ENCODE measurements around the gene CREG1. TPM values are rescaled to one million over a fixed set of nuclear protein-coding genes. Genes with fewer than 3 reads are reported as not detected.
"Not testable (repeated sequence)": the region's sequence is repeated elsewhere in the genome, so short reads cannot be mapped to it uniquely, and the experiment has no call there.

CREG1 gene
- total RNA-seq = 185 TPM
- long read RNA-seq, transcript CREG1-201 (4 exons, 1,974 nt) = major isoform, 457 of 483 reads
- long read RNA-seq, partial matches to known transcripts = 5 of 483 reads
- long read RNA-seq, other reads (novel, unspliced or antisense) = 20 of 483 reads

DNA sequence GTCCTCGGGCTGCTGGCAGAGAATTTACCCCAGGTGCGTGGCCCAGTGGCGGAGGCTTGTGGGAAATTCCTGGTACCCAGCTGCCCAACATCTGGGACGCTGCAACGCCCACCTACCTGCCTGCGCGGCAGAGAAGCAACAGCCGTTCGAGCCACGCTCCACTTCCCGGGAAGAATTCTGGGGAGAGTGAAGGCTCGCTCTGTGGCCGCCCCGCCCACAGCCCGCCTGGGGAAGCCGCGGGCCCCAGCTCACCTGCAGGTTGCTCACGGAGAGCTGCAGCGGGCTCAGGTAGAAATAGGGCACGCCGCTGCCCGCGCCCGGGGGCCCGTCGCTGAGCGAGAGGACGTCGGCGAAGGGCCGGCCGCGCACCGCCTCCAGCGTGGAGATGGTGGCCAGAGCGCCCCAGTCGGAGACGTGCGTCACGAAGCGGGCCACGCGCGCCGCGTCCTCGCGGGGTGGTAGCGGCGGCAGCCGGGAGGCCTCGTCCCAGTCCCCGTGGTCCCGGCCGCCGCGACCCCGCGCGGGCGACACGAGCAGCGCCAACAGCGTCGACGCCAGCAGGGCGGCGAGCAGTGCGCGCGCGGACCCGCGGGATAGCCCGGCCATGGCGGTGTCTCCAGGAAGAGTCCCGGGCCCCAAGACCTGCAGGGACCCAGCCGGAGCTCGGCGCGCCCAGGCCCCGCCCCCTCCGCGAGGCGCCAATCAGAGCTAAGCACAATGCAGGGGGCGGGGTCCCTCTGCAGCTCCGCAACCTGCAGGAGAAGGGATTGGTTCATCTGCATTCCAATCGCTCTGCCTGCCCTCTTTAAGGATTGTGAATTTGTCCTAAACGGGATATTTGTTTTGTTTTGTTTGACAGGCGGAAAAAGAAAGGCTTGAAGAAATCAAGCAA is at the start of gene CREG1:
Gene CREG1, minus strand, starts transcription at position 627 of the 892 bp plus-strand sequence.
- DNase-seq (ENCODE audit: low spot score) = peak; percentile 97

DNA sequence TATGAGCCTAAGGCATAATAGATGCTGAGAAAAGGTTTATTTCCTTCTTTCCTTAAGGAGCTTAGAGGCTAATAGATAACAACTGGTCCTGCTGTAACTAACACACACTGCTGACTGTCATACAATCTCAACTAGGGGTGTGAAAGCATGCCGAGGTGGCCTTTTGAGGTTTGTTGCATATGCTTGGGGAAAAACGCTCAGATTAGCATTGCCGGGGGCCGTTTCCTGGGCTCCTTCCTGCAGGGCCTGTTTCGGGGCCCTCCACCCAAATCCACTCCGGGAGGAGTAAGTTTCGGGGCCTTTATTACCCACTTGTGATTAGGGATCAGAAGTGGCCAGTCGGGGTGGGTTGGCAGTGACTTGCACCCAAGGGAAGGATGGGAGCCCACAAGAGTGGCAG is 49.3 kb upstream of the CREG1 start:
- DNase-seq (ENCODE audit: low spot score) = no peak

DNA sequence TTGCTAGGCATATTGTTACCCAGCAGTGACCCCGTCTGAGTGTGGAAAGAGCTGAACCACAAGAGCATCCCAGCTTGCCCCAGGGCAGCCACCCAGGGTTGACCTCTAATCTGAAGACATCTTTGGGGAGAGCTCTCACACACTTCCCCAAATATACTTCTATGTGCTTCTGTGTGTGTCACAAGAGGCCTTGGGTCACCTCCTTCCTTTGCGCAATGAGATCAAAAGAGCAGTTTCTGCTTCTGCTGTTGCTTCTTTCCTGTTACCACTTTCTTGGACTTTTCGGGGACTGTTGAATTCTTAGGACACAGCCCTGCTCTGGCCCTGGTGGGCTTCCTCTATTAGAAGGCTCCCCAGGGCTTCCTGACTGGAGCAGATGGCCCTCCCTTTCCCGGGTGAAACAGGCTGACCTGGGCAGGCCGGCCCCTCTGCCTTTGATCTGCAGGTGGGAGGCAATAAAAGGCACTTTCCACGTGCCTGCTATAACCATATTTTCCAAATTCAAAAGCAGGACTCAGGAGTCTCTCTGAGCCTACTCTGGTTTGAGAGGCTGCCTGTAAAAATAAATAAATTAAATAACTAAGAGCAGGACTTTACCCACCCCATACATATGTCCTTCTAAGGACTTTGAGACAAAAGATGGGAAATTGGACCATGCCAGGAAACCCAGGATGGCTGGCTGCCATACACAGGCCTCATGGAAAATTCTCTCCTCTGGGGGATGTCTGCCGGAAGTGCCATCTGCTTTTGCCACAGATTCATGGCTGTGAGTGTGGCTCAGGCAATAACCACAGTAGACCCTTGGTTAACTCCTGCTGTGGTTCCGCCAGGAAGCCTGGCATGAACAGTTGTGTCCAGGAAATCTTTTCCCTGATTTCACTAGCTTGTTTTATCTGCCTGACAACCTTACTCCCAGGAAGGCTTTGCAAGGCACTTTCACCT is 48.2 kb upstream of the CREG1 start:
- DNase-seq (ENCODE audit: low spot score) = no peak

DNA sequence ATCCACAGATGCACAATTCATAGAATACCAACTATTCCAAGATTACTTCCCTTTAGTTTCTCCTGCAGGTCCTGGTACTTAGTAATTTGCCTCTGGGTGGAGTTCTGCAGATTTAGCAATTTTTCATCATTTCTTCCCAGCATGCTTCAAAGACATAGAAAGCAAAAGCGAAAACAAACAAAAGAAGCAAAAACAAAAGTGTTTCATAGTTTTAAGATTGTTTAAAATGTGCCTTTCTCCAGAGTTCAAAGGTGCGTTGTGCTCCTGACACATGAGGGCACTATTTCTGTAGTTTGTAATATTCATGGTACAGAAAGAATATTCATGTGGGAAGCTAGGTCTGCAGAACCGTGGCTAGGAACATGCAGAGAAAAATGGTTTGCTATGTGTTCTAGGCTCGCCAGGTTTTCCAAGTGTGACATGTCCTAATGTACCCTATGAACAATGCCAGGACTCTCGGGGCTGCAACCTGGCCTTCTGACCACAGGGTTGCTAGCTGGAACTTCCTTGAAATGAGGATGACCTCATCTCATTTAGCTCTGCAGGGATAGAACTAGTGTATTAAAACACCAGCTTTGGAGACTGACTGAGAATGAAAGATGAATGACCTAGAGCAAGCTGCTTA is 46.5 kb upstream of the CREG1 start:
- DNase-seq (ENCODE audit: low spot score) = no peak

DNA sequence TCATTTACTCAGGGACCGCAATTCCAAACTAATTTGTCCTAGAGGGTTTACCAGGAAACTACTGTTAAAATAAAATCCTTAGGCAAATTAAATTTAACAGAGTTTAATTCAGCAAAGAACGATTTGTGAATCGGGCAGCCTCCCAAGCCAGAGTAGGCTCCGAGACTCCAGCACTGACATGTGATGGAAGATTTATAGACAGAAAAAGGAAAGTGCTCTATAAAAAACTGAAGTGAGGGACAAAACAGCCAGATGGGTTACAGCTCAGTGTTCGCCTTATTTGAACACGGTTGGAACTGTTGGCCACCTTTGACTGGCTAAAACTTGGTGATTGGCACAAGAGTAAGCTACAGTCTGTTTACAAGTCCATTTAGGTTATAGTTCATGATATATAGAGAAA is 41.3 kb upstream of the CREG1 start:
- no peak for DNase-seq (ENCODE audit: low spot score)

DNA sequence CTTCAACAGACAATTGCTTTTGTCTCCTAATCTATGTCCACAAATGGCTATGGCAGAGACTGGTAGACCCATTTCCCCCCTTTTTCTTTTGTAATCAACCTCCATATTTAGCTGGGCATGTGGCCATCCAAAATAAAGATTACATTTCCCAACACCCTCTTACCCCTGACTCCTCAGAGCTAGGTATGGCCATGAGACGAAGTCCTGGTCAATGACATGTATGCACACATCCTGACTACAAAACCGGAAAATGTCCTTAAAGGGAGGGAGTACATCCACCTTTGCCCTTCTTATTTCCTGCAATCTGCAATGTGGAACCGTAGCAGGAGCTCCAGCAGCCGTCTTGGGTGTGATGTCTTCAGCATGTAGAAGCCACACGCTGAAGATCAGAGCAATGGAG is 40.3 kb upstream of the CREG1 start:
- no peak for DNase-seq (ENCODE audit: low spot score)

DNA sequence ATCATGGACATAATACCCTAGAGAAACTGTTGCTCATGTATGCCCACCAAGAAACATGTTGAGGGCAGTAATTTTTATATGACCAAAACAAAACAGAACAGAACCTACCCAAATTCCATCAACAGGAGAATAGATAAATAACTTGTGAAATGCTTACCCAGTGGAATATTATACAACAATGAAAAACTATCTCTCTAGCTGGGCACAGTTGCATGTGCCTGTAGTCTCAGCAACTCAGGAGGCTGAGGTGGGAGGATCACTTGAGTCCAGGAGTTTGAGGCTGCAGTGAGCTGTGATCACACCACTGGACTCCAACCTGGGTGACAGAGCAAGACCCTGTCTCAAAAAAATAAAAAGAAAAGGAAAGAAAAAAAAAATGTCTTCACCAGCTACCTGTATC is 38.9 kb upstream of the CREG1 start:
- DNase-seq (ENCODE audit: low spot score) = no peak

DNA sequence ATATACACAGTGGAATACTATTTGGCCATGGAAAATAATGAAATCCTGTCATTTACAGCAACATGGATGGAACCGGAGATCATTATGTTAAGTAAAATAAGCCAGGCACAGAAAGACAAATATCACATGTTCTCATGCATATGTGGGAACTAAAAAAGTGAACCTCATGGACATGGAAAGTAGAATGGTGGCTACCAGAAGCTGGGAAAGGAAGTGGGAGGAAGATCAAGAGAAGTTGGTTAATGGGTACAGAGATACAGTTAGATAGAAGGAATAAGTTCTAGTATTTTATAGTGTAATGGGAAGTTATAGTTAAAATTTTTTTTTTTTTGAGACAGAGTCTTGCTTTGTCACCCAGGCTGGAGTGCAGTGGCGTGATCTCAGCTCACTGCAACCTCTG is 34.8 kb upstream of the CREG1 start:
- no peak for DNase-seq (ENCODE audit: low spot score)

DNA sequence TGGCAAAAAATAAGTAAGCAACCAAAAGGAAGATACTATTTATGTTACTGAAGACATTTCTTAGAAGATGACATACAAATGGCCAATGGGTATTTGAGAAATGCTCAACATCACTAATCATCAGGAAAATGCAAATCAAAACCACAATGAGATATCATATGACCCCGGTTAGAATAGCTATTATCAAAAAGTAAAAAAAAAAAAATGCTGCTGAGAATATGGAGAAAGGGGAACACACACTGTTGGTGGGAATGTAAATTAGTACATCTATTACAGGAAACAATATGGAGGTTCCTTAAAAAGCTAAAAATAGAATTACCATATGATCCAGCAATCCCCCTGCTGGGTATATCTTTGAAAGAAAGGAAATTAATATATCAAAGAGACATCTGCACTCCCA is 34.3 kb upstream of the CREG1 start:
- no peak for DNase-seq (ENCODE audit: low spot score)

DNA sequence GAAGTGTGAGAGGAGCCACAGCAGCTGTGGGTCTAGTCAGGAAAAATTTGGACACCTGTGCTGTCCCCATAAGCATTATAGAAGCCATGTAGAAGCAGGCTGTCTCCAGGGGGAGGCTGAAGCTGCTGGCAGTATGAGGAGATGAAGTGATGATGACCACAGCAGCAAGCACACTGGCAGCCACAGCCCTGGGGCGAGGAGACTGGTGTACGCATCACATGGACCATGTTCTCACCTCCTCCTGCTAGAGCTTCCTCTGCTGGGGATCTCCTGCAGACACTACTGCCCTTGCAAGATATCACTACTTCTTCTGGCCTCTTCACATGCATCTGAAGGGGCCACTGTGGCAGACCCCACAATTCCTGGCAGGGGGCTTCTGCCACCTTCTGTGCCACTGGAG is 33.8 kb upstream of the CREG1 start:
- no peak for DNase-seq (ENCODE audit: low spot score)

DNA sequence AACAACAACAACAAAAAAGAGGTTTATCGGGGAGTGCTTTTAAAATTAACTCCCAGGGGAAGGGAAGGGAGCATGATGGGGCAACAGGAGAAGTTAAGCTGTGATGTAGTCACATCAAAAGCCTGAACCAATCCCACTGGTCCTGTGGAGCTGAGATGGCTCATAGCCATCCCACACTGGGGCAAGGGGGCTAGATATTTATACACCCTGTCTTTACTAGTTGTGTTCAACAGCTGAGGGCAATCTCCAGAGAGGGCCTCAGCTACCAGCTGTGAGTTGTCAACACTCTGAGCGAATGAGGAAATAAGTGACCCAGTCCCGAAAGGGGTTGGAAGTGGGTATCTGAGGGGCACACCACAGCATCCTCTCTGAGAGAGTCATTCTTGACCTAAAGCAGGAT is 31.0 kb upstream of the CREG1 start:
- DNase-seq (ENCODE audit: low spot score) = no peak

DNA sequence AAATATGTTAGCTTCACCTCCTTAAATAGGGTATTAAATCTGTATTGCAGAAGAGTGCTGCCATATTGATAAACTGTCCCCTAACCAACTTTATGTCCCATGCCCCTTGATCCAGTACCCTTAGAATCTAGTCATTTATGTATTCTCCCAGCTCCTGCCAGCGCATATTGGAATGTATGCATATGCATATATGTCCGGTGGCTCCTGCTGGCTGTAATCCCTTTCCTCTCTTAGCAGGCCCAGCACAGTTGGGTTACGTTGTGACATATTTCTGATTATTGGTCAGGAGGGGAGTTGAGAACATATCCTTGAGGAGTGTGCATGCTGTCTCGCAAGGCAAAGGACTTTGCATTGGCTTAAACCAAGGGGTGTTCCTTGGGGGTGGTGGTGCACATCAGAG is 29.2 kb upstream of the CREG1 start:
- no peak for DNase-seq (ENCODE audit: low spot score)

DNA sequence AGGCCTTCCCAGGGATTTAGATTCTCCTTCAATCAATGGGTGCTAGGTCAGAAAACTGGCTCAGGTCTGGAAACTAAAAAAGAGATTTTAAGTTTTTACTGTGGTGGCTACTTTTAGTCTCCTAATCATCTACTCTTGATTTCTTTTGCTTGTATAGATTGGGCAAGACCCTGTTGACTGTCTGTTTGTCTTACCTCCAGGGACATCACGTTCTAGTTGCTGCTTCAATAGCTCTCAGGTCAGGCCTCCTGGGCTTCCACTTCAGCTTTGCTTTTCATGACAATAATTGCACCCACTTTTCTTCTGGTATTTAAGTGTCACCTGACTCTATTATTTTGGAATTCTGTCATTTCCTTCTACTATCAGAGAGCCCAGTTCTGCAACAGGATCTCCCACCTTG is 28.5 kb upstream of the CREG1 start:
- no peak for DNase-seq (ENCODE audit: low spot score)

DNA sequence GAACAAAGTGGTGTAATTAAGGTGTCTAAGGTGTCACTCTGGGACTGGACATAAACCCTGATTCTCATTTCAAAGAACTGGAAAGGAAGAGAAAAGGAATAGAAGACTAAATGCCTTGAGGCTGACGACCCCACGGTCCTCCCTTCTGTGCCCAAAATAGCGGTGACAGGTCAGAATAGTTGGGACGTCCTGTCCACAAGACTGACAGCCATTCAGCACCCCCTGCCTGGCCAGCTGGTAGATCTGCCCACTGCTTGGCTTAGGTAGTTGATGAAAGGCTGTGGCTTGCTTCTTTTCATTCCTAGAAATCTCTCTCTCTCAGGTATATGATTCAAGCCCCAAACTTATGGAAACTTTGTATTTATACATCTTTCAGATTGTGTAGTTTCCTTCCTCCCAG is 26.4 kb upstream of the CREG1 start:
- no peak for DNase-seq (ENCODE audit: low spot score)

DNA sequence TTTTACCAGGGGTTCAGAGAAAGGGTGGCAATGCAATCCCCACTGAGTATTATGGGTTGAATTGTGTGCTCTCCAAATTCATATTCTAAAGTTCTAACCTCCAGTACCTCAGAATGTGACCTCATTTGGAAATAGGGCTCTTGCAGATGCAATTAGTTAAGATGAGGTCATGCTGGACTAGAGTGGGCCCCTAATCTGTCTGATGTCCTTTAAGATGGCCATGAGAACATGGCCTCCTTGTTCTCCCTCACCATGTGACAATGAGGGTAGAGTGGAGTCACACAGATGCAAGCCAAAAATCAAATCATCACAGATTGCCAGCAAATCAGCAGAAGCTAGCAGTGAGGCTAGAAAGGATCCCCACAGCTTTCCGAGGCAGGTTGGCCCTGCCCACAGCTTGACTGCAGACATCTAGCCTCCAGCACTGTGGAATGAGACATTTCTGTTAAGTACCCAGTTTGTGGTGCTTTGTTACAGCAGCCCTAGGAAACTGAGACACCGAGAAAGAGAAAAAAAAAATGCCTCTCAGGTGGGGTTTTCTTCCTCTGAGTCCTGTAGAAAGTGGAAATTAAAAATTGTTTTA is 25.5 kb upstream of the CREG1 start:
- DNase-seq (ENCODE audit: low spot score) = no peak

DNA sequence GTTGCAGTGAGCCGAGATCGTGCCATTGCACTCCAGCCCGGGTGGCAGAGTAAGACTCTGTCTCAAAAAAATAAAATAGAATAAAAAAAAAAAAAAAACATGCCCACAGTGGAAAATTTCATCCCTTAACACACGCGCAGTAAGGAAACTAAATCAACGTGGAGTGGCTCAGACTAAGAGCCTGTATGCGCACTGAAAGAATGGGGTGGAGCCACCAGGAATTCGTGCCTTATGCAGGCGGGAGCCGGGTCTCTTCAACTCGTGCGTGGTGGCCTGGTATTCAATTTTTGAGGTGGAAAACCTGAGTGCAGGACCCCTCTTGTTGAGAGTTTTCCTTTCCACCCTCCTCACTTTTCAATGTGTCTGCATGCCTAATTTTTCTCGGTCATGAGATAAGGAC is 22.1 kb upstream of the CREG1 start:
- no peak for DNase-seq (ENCODE audit: low spot score)

DNA sequence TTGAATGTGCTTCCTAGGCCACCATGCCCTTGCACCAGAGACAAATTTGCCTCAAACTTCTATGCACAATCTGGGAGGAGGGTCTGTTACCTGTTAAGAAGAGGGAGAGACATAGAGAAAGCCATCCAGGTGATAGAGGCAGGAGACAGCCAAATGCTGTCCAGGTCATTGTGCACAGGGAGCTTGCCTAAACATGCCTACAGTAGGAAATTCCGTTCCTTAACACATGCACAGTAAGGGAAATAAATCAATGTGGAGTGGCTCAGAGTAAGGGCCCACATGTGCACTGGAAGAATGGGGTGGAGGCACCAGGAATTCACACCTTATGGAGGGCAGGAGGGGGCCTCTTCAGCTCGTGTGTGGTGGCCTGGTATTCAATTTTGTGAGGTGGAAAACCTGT is 19.5 kb upstream of the CREG1 start:
- DNase-seq (ENCODE audit: low spot score) = no peak

DNA sequence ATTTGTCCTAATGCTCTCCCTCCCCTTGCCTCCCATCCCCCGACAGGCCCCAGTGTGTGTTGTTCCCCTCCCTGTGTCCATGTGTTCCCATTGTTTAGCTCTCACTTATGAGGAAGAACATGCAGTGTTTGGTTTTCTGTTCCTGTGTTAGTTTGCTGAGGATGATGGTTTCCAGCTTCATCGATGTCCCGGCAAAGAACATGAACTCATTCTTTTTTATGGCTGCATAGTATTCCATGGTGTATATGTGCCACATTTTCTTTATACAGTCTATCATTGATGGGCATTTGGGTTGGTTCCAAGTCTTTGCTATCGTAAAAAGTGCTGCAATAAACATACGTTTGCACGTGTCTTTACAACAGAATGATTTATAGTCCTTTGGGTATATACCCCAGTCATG is 17.1 kb upstream of the CREG1 start:
- DNase-seq (ENCODE audit: low spot score) = not testable (repeated sequence)

DNA sequence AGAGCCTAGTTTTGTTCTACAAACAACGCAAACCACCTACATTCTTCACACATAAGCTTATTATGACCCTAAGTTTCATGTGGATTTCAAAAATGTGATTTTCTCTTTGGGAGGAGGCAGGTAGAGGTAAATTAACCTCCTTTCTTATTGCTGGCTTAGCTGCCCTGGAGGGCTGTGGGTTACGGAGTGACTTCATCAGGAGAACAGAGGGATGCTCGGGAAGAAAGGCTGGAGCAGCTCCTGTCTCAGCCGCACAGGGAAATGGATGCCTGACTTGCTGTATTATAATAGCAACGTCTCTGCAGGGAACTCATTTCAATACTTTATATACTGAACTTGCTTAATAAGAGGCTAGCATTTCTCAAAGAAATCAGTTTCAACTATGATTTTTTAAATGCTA is 14.1 kb upstream of the CREG1 start:
- no peak for DNase-seq (ENCODE audit: low spot score)

DNA sequence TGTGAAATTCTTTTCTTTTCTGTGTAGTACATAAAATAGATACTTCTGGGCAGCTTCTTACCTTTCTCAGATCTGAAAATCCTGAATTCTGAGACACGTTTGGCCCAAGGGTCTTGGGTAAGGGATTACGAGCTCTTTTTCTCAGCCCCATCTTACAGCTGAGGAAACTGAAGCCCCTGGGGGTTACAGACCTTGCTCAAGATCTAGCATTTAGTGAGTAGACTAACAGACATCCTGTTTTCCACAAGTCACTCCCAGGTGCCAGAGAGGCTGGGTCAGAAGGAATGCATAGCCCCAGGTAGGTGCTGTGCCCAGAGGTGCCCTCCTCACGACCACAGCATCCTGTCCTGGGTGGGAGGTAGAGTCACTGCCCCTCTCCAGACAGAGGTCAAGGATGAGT is 13.2 kb upstream of the CREG1 start:
- DNase-seq (ENCODE audit: low spot score) = no peak

DNA sequence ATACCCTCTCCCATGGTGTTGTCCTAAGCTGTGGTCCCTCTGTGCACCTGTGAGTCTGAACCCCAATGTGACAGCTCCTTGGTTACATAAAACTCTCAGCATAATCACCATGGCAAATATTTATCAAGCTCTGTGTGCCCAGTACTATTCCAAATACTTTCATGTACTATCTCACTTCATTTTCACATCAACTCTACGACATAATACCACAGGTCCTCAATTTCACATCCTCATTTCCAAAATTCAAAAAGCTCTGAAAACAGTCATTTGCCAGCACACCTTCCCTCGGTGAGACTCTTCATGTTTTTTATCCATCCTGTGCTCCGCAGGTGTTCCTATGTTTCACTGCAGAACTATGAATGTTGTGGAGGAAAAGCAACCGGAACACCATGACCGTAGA is 12.4 kb upstream of the CREG1 start:
- no peak for DNase-seq (ENCODE audit: low spot score)

Data from mesenteric fat pad (tissue), 1 donor.